K562 treated with DMSO at 1 percent for 48 hours (cell line): ENCODE measurements around the gene XAGE2. TPM values are rescaled to one million over a fixed set of nuclear protein-coding genes. Genes with fewer than 3 reads are reported as not detected.

Source experiments
- total RNA-seq: library from RNA; unstranded; fragments of 300-600 nt; gene quantifications from 2 replicates; pipeline ENCODE4 v1.2.3, GENCODE V29; 2022; ENCODE audit warnings: low replicate concordance; ENCODE audit errors: extremely low read depth

XAGE2 gene, protein sequence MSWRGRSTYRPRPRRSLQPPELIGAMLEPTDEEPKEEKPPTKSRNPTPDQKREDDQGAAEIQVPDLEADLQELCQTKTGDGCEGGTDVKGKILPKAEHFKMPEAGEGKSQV
- total RNA-seq = not detected in 2 replicates

DNA sequence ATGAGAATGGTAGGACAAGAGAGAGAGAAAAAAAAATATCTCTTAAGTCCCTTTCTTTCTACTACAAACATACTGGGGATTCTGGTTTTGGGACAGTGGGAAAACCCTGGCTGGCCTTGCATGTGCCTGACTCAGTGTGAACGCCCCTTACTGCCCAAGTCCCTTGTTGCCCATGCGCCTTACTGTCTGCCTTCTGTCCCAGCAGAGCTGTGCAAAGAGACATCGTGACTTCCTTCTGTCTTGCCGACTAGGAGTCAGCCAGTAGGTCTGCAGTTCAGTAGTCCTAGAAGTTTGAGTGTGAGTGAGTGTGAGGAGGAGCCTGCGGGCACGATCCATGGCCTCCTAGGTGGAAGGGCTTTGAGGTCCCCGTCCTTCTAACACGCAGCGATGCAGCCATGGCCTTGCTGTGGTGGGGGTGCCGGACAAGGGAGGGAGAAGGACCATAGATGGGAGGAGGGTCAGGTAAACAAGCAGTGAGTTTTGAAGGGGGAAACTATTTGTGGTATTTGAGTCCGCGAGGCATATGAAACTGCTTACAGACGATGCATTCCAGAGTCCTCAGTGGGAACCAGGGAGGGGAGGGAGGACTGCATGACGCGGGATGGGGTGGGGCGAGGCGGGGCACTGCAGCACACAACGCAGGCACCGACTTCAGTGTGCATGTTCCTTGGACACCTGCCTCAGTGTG, at the start of gene XAGE2:
Gene XAGE2 (plus strand): TSS at position 654 of the 688 bp plus-strand sequence. CDS start 994 bp downstream, outside the sequence.

Other genes with a start within 250 kb of the XAGE2 start
- gene MAGED4, start 184.1 kb upstream of the XAGE2 start, total RNA-seq = not detected in 2 replicates
- gene XAGE1A, start 126.8 kb downstream of the XAGE2 start, total RNA-seq = not detected in 2 replicates
- not detected in 2 replicates for gene XAGE1B, start 148.0 kb downstream of the XAGE2 start, total RNA-seq